GM19395 (cell line): ENCODE measurements around the gene CAMTA1.

Experiments used
- ATAC-seq: cut with Tn5 transposase; IDR thresholded peaks from one replicate; pipeline ENCODE4 v1.9.1; 2021; ENCODE audit warnings: mild to moderate bottlenecking, moderate library complexity; ENCODE audit not compliant: unreplicated experiment

CAMTA1 gene

GRCh38 chr1:7062346-7063061, 277.2 kb downstream of the CAMTA1 start:
- ATAC-seq: no peak

GRCh38 chr1:7063981-7064380, 278.7 kb downstream of the CAMTA1 start:
- no peak for ATAC-seq

- ATAC-seq: no peak
Measured at GRCh38 chr1:7068552-7068951, 283.3 kb downstream of the CAMTA1 start.

DNA sequence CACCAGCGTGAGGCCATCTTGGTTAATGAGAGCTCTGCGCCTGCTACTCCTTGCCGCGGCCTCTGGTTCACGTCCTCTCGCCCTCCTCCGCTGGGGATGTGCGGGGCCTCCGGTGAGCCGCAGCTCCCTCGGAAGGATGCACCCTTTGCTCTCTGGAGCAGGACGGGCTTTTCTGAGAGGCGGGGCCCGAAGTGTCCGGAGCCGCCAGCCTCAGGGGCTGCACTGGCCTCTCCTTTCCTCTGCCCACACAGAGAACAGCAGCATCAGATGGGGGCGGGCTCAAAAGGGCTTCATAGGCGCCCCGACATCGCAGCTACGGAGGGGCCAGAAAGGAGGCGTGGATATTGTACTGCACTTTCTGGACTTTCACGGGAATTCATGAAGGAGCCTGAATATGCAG, 284.7 kb downstream of the CAMTA1 start:
- no peak for ATAC-seq

DNA sequence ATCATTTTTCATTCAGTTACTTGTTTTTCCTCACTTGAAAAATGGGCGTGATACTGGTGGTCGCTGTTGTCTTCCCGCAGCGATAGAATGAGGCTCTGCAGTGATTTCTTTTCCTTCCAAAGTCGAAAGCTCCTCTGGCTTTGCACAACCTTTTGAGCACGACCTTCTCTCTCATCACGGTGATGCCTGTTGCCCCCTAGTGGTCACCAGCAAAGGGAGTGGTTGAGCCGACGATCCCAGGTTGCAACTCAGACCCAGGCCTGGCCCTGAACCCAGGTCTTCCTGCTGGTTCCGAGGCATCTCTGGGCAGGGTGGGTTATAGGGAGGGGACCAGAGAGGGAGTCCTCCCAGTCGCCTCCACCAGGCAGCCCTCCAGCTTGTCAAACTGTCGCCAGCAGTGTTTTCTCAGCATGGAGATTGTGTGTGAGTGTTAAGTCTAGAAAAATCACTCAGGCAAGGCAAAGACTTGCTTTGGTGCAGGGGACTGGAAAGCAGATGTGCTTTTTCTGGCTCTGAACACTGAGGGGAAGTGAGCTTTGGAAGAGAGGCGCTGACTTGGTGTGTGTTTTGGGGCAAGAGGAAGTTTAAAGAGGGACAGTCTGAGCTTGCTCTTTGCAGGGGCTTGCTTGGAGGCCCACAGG, 285.3 kb downstream of the CAMTA1 start:
- ATAC-seq: no peak

- no peak for ATAC-seq
Measured at GRCh38 chr1:7076117-7076516, 290.9 kb downstream of the CAMTA1 start.

DNA sequence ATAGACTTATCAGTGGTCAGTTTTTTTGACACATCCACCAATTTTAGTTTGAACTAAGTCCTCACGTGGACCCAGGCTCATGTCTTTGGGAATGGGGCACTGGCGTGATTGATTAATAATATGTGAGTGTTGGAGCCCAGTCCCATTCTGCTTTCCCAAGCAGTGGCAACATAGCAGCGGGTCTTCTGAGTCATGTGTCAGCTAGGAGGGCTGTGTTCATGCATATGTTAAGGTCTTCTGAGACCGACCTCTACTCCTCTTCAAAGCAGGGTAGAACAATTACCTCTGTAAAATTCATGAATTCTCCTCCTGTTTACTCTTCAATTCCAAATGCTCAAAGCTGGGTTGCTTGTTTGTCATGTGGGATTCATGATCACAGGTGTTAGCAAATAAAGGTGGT, 291.3 kb downstream of the CAMTA1 start:
- ATAC-seq: no peak

DNA sequence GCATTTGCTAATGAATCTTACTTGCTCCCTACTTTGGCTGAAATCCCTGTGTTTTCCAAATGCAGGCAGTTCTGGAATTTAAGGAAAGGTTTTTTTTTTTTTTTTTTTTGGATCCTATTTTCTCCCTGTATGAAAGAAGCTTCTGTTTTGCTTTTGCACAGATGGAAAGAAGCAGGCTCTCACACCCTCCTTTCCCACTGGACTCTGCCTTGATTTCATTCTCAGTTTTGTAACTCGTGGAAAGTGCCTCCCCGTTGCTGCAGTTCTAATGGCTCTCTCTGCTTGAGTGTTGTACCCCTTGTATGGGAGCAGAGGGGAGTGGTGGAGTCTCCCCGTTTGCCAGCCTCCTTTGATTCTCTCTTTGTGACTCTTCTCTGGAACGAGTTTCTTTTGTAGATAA, 291.9 kb downstream of the CAMTA1 start:
- no peak for ATAC-seq

- ATAC-seq: no peak
Measured at GRCh38 chr1:7077970-7078369, 292.7 kb downstream of the CAMTA1 start.

- ATAC-seq: no peak
Measured at GRCh38 chr1:7079637-7080036, 294.4 kb downstream of the CAMTA1 start.

DNA sequence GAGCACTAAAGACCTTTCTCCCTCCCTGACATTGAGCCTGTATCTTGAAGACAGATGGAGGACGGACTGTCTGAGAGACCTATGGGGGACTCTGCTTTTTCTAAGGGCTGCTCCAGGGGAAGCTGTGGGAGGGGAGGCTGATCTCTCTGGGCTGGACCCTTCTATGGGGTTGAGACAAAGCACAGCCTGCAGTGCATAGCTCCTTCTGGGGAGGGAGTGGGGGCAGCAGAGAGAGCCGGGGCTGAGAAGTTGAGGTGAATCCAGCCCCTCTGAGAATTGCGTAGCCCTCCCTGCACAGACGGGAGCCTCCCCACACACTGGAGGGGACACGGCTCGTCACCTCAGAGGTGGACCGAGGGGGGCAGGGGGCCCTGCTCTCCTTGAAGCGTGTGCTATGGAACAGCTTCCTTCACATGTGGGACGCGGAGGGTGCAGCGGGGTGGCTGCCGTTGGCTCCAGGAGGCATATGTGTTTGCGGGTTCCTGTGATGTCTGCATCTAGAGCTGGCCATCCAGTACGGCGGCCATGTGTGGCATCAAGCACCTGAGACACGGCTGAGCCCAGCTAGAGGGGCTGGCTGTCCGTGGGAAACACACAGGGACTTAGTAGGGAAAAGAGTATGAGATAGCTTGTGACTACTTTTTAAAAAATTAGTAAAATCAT, 299.1 kb downstream of the CAMTA1 start:
- no peak for ATAC-seq

- no peak for ATAC-seq
Measured at GRCh38 chr1:7085521-7085920, 300.3 kb downstream of the CAMTA1 start.

DNA sequence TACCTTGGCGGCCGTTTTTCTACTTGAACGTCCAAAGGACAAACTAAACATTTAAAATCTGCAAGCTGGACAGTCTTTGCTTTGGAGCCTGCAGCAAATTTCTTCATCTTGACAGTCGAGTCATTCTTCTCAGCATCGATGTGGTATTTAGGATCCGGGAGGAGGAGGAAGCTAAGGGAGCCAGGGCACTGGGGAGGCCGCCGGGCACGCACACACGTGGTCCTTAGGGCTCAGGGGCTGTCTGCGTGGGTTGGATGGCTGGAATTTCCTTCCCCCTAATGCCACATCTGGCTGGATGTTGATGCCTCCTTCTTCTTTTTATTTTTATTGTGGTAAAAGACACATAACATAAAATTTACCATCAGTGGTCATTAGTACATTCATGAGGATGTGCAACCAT, 300.9 kb downstream of the CAMTA1 start:
- no peak for ATAC-seq

GRCh38 chr1:7087888-7088287, 302.6 kb downstream of the CAMTA1 start:
- ATAC-seq: no peak

GRCh38 chr1:7089497-7089896, 304.2 kb downstream of the CAMTA1 start:
- ATAC-seq: no peak

GRCh38 chr1:7093297-7093696, 308.0 kb downstream of the CAMTA1 start:
- no peak for ATAC-seq

GRCh38 chr1:7094086-7094485, 308.8 kb downstream of the CAMTA1 start:
- no peak for ATAC-seq

GRCh38 chr1:7094509-7094908, 309.3 kb downstream of the CAMTA1 start:
- no peak for ATAC-seq

DNA sequence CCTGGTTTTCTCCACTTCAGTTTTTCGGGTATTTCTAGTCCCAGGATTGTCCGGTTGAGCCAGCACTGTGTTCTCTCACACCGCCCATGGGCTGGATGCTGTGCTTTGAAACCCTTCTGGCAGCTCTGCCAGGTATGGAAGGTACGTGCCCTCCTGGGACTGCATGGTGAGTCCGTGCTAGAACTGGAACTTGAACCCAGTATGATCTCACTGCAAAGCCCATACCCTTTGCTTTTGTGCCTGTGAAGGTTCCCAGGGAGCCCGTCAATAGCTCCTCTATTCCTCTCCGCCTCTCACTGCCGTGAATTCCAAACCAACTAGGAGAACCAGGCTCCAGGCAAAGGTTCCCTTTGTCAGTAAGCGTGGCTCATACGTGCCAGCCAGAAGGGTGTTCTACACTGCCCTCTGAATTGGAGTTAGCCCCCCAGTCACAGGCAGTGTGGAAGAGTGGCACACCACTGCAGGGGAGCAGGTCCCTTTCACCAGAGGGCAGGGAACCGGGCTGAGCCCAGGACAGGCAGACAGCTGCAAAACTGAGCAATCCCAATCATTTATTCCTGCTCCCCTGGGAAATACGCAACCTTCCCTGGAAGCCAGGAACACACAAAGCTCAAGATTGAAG, 310.2 kb downstream of the CAMTA1 start:
- no peak for ATAC-seq

- ATAC-seq: no peak
Measured at GRCh38 chr1:7097938-7098592, 312.8 kb downstream of the CAMTA1 start.

- no peak for ATAC-seq
Measured at GRCh38 chr1:7098641-7099040, 313.4 kb downstream of the CAMTA1 start.
